ENCODE measurements around the gene AKAP17A.

The AKAP17A gene

GRCh38 chrX:1582686-1583437, 8.5 kb upstream of the AKAP17A start:
- DNase-seq = no peak

GRCh38 chrX:1584237-1585011, 7.0 kb upstream of the AKAP17A start:
- no peak for DNase-seq

DNA sequence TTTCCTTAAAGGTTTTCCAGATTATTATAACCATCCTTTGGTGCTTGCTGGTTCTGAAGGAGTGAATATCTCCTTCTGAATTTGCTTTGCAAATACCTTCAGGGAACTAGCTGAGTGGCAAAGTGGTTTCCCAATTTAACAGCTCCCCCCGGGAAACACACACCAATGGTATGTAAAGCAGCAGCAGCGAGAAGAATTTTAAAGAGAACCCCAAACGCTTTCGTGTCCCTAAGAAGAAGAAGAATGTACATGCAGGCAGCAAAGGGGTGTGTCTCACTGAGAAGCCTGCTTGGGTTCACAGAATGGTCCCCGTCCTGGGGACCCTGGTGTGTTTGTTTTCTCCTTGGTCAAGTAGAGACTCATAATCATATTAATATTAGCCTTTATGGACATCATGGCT, 4.2 kb upstream of the AKAP17A start:
- DNase-seq = no peak

DNA sequence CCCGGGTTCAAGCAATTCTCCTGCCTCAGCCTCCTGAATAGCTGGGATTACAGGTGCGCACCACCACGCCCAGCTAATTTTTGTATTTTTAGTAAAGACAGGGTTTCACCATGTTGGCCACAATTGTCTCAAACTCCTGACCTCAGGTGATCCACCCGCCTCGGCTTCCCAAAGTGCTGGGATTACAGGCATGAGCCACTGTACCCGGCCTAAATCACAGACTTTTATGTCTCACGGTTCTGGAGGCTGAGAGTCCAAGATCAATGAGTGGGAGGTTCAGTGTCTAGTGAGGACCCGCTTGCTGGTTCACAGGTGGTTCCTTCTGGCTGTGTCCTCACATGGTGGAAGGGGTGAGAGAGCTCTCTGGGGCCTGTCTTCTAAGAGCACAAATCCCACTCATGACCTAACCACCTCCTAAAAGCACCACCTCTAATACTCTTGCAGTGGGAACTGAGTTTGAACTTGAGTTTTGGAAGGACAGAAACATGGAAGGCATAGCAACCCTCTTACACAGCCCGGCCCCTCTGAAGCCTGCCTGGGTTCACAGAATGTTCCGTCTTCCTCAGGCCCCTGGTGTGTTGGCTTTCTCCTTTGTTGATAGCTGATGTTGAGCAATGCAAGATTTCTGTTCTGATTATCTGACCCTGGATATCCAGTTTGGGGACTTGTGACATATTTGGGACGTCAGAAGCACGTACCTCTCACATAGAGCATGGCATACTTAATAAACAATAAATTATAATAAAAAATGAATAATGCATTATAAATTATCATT, 1.9 kb upstream of the AKAP17A start:
- DNase-seq = no peak

- DNase-seq = no peak
These were observed 562 bp downstream of the AKAP17A start for GRCh38 chrX:1591863-1592469.

GRCh38 chrX:1592470-1593142, 1.2 kb downstream of the AKAP17A start:
- DNase-seq = no peak

DNA sequence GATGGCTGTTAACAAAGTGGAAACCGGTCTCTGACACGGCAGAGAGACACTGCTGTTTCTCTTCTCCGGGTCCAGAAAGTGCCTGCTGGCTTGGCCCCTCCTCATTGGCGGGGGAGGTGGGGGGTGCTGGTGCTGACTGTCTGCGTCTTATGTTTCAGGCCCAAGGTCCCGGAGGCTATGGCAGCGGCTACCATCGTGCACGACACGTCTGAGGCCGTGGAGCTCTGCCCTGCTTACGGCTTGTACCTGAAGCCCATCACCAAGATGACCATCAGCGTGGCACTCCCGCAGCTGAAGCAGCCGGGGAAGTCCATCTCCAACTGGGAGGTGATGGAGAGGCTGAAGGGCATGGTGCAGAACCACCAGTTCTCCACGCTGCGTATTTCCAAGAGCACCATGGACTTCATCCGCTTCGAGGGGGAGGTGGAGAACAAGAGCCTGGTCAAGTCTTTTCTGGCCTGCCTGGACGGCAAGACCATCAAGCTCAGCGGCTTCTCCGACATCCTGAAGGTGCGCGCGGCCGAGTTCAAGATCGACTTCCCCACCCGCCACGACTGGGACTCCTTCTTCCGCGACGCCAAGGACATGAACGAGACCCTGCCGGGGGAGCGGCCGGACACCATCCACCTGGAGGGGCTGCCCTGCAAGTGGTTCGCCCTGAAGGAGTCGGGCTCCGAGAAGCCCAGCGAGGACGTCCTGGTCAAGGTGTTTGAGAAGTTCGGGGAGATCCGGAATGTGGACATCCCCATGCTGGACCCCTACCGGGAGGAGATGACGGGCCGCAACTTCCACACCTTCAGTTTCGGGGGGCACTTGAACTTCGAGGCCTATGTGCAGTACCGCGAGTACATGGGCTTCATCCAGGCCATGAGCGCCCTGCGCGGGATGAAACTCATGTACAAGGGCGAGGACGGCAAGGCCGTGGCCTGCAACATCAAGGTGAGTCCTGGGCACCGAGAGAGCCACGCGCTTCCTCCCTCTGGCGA, 2.2 kb downstream of the AKAP17A start:
- DNase-seq = no peak

DNA sequence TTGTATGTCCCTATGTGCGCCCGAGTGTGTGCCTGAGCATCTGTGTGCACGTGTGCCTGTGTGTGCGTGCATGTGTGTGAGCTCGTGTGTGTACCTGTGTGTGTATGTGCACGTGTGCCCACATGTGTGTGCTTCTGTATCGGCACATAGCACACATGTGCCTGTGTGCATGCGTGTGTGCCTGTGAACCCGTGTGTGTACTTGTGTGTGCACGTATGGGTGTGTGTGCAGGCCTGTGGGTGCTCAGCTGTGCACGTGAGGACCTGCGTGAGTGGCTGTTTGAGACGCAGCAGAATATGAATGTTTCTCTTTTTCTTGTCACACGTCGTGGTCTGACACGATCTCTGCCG, 4.3 kb downstream of the AKAP17A start:
- no peak for DNase-seq

DNA sequence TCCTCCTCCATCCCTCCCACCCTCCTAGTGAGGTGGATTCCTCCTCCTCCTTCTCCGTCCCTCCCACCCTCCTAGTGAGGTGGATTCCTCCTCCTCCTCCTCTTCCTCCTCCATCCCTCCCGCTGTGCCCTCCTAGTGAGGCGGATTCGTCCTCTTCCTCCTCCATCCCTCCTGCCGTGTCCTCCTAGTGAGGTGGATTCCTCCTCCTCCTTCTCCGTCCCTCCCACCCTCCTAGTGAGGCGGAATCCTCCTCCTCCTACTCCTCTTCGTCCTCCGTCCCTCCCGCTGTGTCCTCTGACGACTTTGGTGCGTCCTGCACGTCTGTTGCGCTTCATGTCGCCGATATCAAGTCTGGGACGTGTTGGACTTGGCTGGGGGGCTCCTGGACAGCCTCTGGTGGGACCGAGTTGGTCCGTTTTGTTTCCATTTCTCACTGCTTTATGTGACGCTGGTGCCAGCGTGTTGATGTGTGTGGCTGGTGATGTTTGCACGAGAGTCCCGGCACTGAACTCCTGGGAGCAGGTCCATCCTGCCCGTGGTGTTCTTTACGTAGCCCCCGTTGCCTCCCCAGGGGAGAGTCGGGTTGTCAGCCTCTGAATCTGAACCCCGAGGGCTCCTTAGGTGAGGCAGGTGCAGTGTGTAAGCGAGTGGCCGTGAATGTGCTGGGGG, 5.4 kb downstream of the AKAP17A start:
- DNase-seq = no peak

DNA sequence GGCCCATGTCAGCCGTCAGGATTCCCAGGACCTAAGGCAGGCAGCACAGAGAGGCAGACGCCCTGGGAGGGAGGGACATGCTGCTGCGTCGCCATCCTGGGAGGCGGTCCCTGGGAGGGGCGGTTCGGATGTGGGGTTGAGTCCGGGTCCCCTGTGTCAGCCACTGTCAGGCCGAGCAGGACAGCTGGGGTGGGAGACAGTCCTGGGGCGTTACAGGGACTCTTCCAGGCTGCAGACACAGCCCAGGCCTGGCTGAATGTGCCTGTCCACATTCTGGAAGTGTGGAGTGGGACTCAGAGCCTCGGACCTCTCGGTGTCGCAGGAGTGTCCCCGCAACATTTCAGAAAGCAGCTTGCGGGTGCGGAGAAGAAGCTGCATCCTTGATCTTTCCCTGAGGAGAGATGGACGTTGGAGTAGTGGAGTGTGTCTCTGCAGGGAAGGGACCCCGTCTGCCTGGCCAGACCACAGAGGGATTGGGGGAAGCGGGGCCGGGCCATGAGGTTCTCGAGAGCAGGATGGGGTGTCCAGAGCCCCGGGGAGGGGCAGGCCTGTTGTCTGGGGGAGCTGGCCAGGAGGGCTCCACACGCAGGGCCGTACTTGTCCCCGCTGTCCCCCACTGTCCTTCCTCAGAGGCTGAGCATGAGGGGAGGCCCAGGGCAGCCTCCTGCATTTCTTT, 6.1 kb downstream of the AKAP17A start:
- DNase-seq = no peak

- no peak for DNase-seq
These were observed 6.8 kb downstream of the AKAP17A start for GRCh38 chrX:1598021-1598875.

DNA sequence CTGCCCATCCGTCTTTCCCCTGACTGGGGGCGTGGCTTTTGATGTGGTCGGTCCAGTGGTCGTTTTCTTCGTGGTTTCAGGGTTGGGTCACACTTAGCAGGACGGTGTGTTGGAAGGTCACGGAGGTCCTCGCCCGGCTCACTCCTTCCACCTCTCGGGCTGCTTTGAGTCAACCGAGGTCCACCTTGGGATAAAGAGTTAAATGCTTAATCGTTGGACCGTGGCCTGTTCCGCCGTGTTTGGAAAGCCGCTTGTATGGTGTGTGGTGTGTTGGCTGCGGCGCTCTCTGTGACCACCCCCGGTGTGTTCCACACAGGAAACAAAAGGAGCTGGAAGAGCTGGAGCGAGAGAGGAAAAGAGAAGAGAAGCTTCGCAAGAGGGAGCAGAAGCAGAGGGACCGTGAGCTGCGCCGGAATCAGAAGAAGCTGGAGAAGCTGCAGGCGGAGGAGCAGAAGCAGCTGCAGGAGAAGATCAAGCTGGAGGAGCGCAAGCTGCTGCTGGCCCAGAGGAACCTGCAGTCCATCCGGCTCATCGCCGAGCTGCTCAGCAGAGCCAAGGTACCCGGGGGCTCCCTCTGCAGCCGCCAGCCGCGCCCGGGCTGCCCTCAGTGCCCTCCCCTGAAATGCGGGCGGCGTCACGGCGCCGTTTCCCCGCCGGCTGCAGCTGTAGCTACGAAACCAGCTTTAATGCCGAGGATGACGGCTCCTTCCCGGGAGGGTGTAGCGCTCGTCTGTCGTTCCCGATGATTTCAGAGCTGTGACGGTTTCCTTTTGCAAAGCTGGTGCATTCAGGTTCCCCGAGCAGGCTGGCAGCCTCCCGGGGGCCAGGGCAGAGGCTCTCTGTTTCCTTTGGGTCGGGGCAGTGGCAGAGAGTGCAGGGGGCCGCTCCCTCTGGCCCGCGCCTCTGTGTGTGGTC, 7.7 kb downstream of the AKAP17A start:
- DNase-seq = no peak

DNA sequence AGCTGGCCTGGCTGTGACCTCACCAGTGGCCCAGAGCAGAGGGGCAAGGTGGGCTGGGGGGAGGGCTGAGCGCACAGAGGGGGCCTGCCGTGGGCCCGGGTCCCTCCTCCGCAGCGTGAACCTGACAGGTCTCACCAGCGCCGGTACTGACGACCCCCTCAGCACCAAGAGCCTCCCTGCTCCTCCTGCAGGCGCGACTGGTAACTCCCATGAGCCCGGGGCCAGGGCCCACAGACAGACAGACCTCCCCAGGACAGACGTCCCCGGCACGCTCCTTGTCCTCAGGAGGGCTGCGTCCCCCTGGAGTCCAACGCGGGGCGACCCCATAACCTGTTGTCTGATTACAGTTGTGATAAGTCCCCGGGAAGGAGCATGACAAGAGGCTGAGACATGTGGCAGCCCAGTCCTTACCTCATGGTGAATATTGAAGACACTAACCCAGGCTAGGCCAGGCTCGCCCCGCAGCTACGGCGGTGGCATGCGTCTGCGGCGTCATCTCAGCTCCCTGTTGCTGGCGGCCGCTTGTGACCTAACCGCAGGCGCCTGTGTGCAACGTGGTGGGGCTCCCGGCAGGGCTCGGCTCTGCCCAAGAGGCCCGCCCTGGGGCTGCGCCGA, 8.5 kb downstream of the AKAP17A start:
- no peak for DNase-seq

DNA sequence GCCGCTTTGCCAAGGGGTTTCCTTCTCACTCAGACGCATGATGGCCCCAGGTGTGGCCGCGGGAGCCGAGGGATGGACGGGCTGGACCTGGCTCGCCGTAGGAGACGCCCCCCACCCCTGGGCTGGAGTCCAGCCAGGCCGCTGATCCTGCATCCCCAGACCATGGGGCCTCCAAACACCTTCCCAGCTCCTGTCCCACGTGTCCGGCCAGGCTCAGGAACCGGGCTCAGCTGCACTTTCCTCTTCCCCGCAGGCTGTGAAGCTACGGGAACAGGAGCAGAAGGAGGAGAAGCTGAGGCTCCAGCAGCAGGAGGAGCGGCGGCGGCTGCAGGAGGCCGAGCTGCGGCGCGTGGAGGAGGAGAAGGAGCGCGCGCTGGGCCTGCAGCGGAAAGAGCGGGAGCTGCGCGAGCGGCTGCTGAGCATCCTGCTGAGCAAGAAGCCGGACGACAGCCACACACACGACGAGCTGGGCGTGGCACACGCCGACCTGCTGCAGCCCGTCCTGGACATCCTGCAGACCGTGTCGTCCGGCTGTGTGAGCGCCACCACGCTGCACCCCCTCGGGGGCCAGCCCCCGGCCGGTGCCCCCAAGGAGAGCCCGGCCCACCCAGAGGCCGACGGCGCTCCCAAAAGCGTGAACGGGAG, 9.1 kb downstream of the AKAP17A start:
- no peak for DNase-seq

DNA sequence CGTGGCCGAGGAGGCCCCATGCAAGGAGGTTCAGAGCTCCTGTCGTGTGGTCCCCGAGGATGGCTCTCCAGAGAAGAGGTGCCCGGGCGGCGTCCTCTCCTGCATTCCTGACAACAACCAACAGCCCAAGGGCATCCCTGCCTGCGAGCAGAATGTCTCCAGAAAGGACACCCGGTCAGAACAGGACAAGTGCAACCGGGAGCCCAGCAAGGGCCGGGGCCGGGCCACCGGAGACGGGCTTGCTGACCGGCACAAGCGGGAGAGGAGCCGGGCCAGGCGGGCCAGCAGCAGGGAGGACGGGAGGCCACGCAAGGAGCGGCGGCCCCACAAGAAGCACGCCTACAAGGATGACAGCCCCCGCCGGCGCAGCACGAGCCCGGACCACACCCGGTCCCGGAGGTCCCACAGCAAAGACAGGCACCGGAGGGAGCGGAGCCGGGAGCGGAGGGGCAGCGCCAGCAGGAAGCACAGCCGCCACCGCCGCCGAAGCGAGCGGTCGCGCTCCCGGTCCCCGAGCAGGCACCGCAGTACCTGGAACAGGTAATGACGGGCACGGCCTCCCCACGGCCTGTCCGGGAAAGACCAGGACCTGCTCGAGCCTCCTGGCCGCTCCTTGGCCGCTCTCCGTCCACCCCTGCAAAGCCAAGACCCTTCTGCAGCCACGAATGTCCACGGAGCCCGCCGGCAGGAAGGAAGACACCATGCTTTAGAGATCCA, 9.8 kb downstream of the AKAP17A start:
- no peak for DNase-seq

- DNase-seq = no peak
These were observed 10.3 kb downstream of the AKAP17A start for GRCh38 chrX:1601768-1602085.

- no peak for DNase-seq
These were observed 10.9 kb downstream of the AKAP17A start for GRCh38 chrX:1602299-1602698.
